ENCODE measurements around the gene PDHA2. TPM values are rescaled to one million over a fixed set of nuclear protein-coding genes. Genes with fewer than 3 reads are reported as not detected.

The PDHA2 gene
- total and polyA plus RNA-seq, 2 experiments from 2014 or later: not detected

- TF ChIP-seq EZH2phosphoT487 (IDR thresholded peaks at IDR 0.05; ENCODE audit: insufficient read depth, low read depth): no peak
- TF ChIP-seq EZH2 (IDR thresholded peaks at IDR 0.05; ENCODE audit: insufficient read depth, poor library complexity, severe bottlenecking): no peak
- no peak overlapping the region for H2AFZ ChIP-seq
- no peaks in the 10 kb centered on the region for H3K27me3 ChIP-seq (replicated peaks; ENCODE audit: insufficient read depth)
- DNase-seq: no peak
- in situ Hi-C loops (cut with MboI): no loop called here
- H3K27ac ChIP-seq: no peak overlapping the region
- H3K9me2 ChIP-seq (ENCODE audit: insufficient read depth): no peaks in the 10 kb centered on the region; the same call in 1 of the 2 replicates
- H3K79me2 ChIP-seq (ENCODE audit: insufficient read depth): no peaks in the 10 kb centered on the region
- no peaks in the 10 kb centered on the region for H3K4me1 ChIP-seq (ENCODE audit: insufficient read depth)
- H3K4me3 ChIP-seq: no peak overlapping the region
- H3K36me3 ChIP-seq (ENCODE audit: low read depth): no peaks in the 10 kb centered on the region
- H3F3A ChIP-seq (ENCODE audit: insufficient read depth): no peaks in the 10 kb centered on the region
- H3K9me3 ChIP-seq (ENCODE audit: low read depth): peaks cover 3% of the 10 kb centered on the region
- H3K4me2 ChIP-seq (ENCODE audit: unreplicated experiment): no peak overlapping the region
- H4K20me1 ChIP-seq (ENCODE audit: insufficient read depth): no peaks in the 10 kb centered on the region
- H3K9ac ChIP-seq: no peak overlapping the region
- WGBS, 2 experiments (ENCODE audit: low coverage in 1 of 2, low lambda C conversion rate in 2 of 2, missing lambda C conversion rate in 2 of 2): 13% methylated on average over 1 of the region's 1 CpG
Observed at GRCh38 chr4:95869961-95870500, 30.1 kb downstream of the PDHA2 start.

- Histone ChIP-seq H3K27ac (no peak overlapping the region), H3K27me3 (replicated peaks; ENCODE audit: insufficient read depth) (no peaks in the 10 kb centered on the region), H3K9me3 (ENCODE audit: low read depth) (no peaks in the 10 kb centered on the region), H3K4me1 (ENCODE audit: insufficient read depth) (no peaks in the 10 kb centered on the region), H3K36me3 (ENCODE audit: low read depth) (no peaks in the 10 kb centered on the region), H4K20me1 (ENCODE audit: insufficient read depth) (no peaks in the 10 kb centered on the region), H3K4me2 (ENCODE audit: unreplicated experiment) (no peak overlapping the region), H3K4me3 (no peak overlapping the region), H2AFZ (no peak overlapping the region), H3F3A (ENCODE audit: insufficient read depth) (no peaks in the 10 kb centered on the region), H3K9me2 (ENCODE audit: insufficient read depth) (no peaks in the 10 kb centered on the region), H3K79me2 (ENCODE audit: insufficient read depth) (no peaks in the 10 kb centered on the region), H3K9ac (no peak overlapping the region)
- no peak for DNase-seq
- TF ChIP-seq EZH2phosphoT487 (IDR thresholded peaks at IDR 0.05; ENCODE audit: insufficient read depth, low read depth) (no peak), EZH2 (IDR thresholded peaks at IDR 0.05; ENCODE audit: insufficient read depth, poor library complexity, severe bottlenecking) (no peak)
- in situ Hi-C loops (cut with MboI): no loop called here
- WGBS, 2 experiments (ENCODE audit: low coverage in 1 of 2, low lambda C conversion rate in 2 of 2, missing lambda C conversion rate in 2 of 2): 25 to 46% methylated on average over 1 of the region's 1 CpG
Observed at GRCh38 chr4:95877636-95878035, 37.7 kb downstream of the PDHA2 start.

- no peaks in the 10 kb centered on the region for H3K36me3 ChIP-seq (ENCODE audit: low read depth)
- no peaks in the 10 kb centered on the region for H4K20me1 ChIP-seq (ENCODE audit: insufficient read depth)
- TF ChIP-seq EZH2phosphoT487 (IDR thresholded peaks at IDR 0.05; ENCODE audit: insufficient read depth, low read depth) (no peak), EZH2 (IDR thresholded peaks at IDR 0.05; ENCODE audit: insufficient read depth, poor library complexity, severe bottlenecking) (no peak)
- H3K27me3 ChIP-seq (replicated peaks; ENCODE audit: insufficient read depth): no peaks in the 10 kb centered on the region
- no peak for DNase-seq
- H2AFZ ChIP-seq: no peak overlapping the region
- H3F3A ChIP-seq (ENCODE audit: insufficient read depth): no peaks in the 10 kb centered on the region
- no peaks in the 10 kb centered on the region for H3K4me1 ChIP-seq (ENCODE audit: insufficient read depth)
- no peak overlapping the region for H3K9ac ChIP-seq
- H3K9me2 ChIP-seq (ENCODE audit: insufficient read depth): no peaks in the 10 kb centered on the region
- peaks cover 8% of the 10 kb centered on the region for H3K9me3 ChIP-seq (ENCODE audit: low read depth)
- no peak overlapping the region for H3K4me2 ChIP-seq (ENCODE audit: unreplicated experiment)
- H3K4me3 ChIP-seq: no peak overlapping the region
- no peaks in the 10 kb centered on the region for H3K79me2 ChIP-seq (ENCODE audit: insufficient read depth)
- in situ Hi-C loops (cut with MboI): no loop called here
- no peak overlapping the region for H3K27ac ChIP-seq
- 17 to 23% methylated on average over 3 of the region's 3 CpGs for WGBS, 2 experiments (ENCODE audit: low coverage in 1 of 2, low lambda C conversion rate in 2 of 2, missing lambda C conversion rate in 2 of 2)
Observed at GRCh38 chr4:95887551-95887950, 47.7 kb downstream of the PDHA2 start.

GRCh38 chr4:95889662-95890061, 49.8 kb downstream of the PDHA2 start:
- H3K27me3 ChIP-seq (replicated peaks; ENCODE audit: insufficient read depth): no peaks in the 10 kb centered on the region
- DNase-seq: no peak
- in situ Hi-C loops (cut with MboI): no loop called here

More at GRCh38 chr4:95889662-95890061, 49.8 kb downstream of the PDHA2 start:
- H3K9me3 ChIP-seq (ENCODE audit: low read depth): no peaks in the 10 kb centered on the region
- no peak overlapping the region for H3K4me3 ChIP-seq
- H3F3A ChIP-seq (ENCODE audit: insufficient read depth): no peaks in the 10 kb centered on the region
- no peaks in the 10 kb centered on the region for H3K9me2 ChIP-seq (ENCODE audit: insufficient read depth)
- H3K9ac ChIP-seq: no peak overlapping the region
- H3K27ac ChIP-seq: no peak overlapping the region
- H4K20me1 ChIP-seq (ENCODE audit: insufficient read depth): no peaks in the 10 kb centered on the region
- H3K4me1 ChIP-seq (ENCODE audit: insufficient read depth): no peaks in the 10 kb centered on the region
- WGBS, 2 experiments (ENCODE audit: low coverage in 1 of 2, low lambda C conversion rate in 2 of 2, missing lambda C conversion rate in 2 of 2): 0 to 8% methylated on average over 2 of the region's 2 CpGs
- no peak overlapping the region for H2AFZ ChIP-seq
- H3K79me2 ChIP-seq (ENCODE audit: insufficient read depth): no peaks in the 10 kb centered on the region
- H3K36me3 ChIP-seq (ENCODE audit: low read depth): no peaks in the 10 kb centered on the region
- no peak overlapping the region for H3K4me2 ChIP-seq (ENCODE audit: unreplicated experiment)
- no peak for TF ChIP-seq EZH2phosphoT487 (IDR thresholded peaks at IDR 0.05; ENCODE audit: insufficient read depth, low read depth)
- no peak for TF ChIP-seq EZH2 (IDR thresholded peaks at IDR 0.05; ENCODE audit: insufficient read depth, poor library complexity, severe bottlenecking)

Small RNAs within 50 kb of the gene (small RNA-seq; reads per million reads assigned to genes)
- not detected for gene RNU6-1059P (ENCODE audit: low read depth, low replicate concordance)

Data from GM23248 (cell line).